SK-N-SH (cell line): ENCODE results near the gene MOV10L1. TPM values are rescaled to one million over a fixed set of nuclear protein-coding genes. Genes with fewer than 3 reads are reported as not detected.

Experiments
- CTCF ChIA-PET: fragments of 300-600, 350-600 bp; formaldehyde crosslinking; extraction: SDS; loops from one replicate; lab custom pipeline; 2021; lab: Yijun Ruan, JAX
- POLR2A ChIA-PET: fragments of 350-600 bp; sonication (Branson Sonifier 250); formaldehyde crosslinking; extraction: SDS; loops from one replicate; lab custom pipeline; 2020; ENCODE audit warnings: antibody characterized with exemption, inconsistent platforms; lab: Yijun Ruan, JAX
- DNase-seq: peaks from one replicate; pipeline ENCODE4 v3.0.0; 2012
- H2AFZ ChIP-seq: fragments of 200-600 bp; sonication (generic); 2 replicates; pipeline ENCODE4 v1.8.1; 2016; ENCODE audit warnings: antibody characterized with exemption, mild to moderate bottlenecking, low read depth
- H3F3A ChIP-seq: fragments of 200-600 bp; sonication (generic); replicated peaks from 2 replicates; pipeline ENCODE3; 2016; ENCODE audit warnings: antibody characterized with exemption, mild to moderate bottlenecking; ENCODE audit not compliant: insufficient read depth
- H3K27ac ChIP-seq, 2 experiments: fragments of 200-500 bp in 1 of 2; fragments of 200-600 bp in 1 of 2; sonication (Bioruptor generic) in 1 of 2; sonication (generic), shearing (Covaris generic) in 1 of 2; 2 replicates each; pipeline versions ENCODE4 v1.5.1 to v1.6.1; 2014 to 2016; ENCODE audit warnings: low read depth in 2 of 2, inconsistent platforms in 1 of 2, low read length in 1 of 2, mild to moderate bottlenecking in 1 of 2, mixed read lengths in 1 of 2
- H3K27me3 ChIP-seq: fragments of 200-600 bp; sonication (generic), shearing (Covaris generic); 2 replicates; pipeline ENCODE4 v1.6.1; 2016; ENCODE audit warnings: mixed run types; ENCODE audit not compliant: insufficient read depth
- H3K36me3 ChIP-seq, 2 experiments: fragments of 200-500 bp in 1 of 2; fragments of 200-600 bp in 1 of 2; sonication (Bioruptor generic) in 1 of 2; sonication (generic) in 1 of 2; replicated peaks in 1 of 2; 2 replicates each; pipeline versions ENCODE3 to v1.5.1; 2014 to 2016; ENCODE audit warnings: low read length in 1 of 2, mild to moderate bottlenecking in 1 of 2; ENCODE audit not compliant: insufficient read depth in 2 of 2, control insufficient read depth in 1 of 2
- H3K4me1 ChIP-seq, 2 experiments: fragments of 200-500 bp in 1 of 2; fragments of 200-600 bp in 1 of 2; sonication (Bioruptor generic) in 1 of 2; sonication (generic), shearing (Covaris generic) in 1 of 2; 2 replicates each; pipeline versions ENCODE4 v1.5.1 to v1.6.1; 2014 to 2016; ENCODE audit warnings: low read depth in 1 of 2, low read length in 1 of 2, mixed run types in 1 of 2; ENCODE audit not compliant: insufficient read depth in 2 of 2, control insufficient read depth in 1 of 2
- H3K4me2 ChIP-seq: fragments of 200-600 bp; sonication (generic), shearing (Covaris generic); 2 replicates; pipeline ENCODE4 v1.6.1; 2017; ENCODE audit warnings: mixed run types
- H3K4me3 ChIP-seq, 2 experiments: fragments of 200-500 bp in 1 of 2; fragments of 200-600 bp in 1 of 2; sonication (Bioruptor generic) in 1 of 2; sonication (generic), shearing (Covaris generic) in 1 of 2; 2 replicates each; pipeline versions ENCODE4 v1.5.1 to v1.8.1; 2014 to 2016; ENCODE audit warnings: low read depth in 2 of 2, inconsistent platforms in 1 of 2, low read length in 1 of 2, mild to moderate bottlenecking in 1 of 2, mixed read lengths in 1 of 2, moderate library complexity in 1 of 2
- H3K79me2 ChIP-seq: fragments of 200-600 bp; sonication (generic); 2 replicates; pipeline ENCODE4 v1.8.1; 2017; ENCODE audit warnings: mild to moderate bottlenecking; ENCODE audit not compliant: insufficient read depth
- H3K9ac ChIP-seq: fragments of 200-600 bp; sonication (generic); 2 replicates; pipeline ENCODE4 v1.6.1; 2017; ENCODE audit warnings: mixed run types
- H3K9me2 ChIP-seq: fragments of 200-600 bp; sonication (generic); 2 replicates; pipeline ENCODE4 v1.6.1; 2017; ENCODE audit warnings: mixed run types
- H3K9me3 ChIP-seq: fragments of 200-600 bp; sonication (generic); 2 replicates; pipeline ENCODE4 v1.6.1; 2017; ENCODE audit warnings: mixed run types, mild to moderate bottlenecking, moderate library complexity
- H4K20me1 ChIP-seq: fragments of 200-600 bp; sonication (generic); 2 replicates; pipeline ENCODE4 v1.6.1; 2017; ENCODE audit warnings: mild to moderate bottlenecking, mixed run types; ENCODE audit not compliant: insufficient read depth
- EP300 ChIP-seq, 2 experiments: IDR thresholded peaks; 2 replicates each; pipeline versions ENCODE4 v1.4.0 to v1.6.1; 2012; ENCODE audit warnings: borderline replicate concordance in 1 of 2, low read depth in 1 of 2, low read length in 1 of 2
- FOXJ3 ChIP-seq: sonication (generic); formaldehyde crosslinking; IDR thresholded peaks from 2 replicates; pipeline ENCODE4 v1.5.1; 2020; ENCODE audit warnings: mild to moderate bottlenecking, missing genetic modification reagents
- FOXM1 ChIP-seq: IDR thresholded peaks from 2 replicates; pipeline ENCODE4 v1.4.0; 2012; ENCODE audit warnings: low read depth, mild to moderate bottlenecking
- GABPA ChIP-seq: IDR thresholded peaks from 2 replicates; pipeline ENCODE4 v1.4.0; 2012; ENCODE audit warnings: low read depth, mild to moderate bottlenecking
- JUND ChIP-seq: IDR thresholded peaks from 2 replicates; pipeline ENCODE4 v1.4.0; 2012
- MXI1 ChIP-seq: IDR thresholded peaks from 2 replicates; pipeline ENCODE4 v1.6.1; 2012; ENCODE audit warnings: mild to moderate bottlenecking, low read depth, low read length, improper control_type of control experiment
- NRF1 ChIP-seq: IDR thresholded peaks from 2 replicates; pipeline ENCODE4 v1.6.1; 2012; ENCODE audit warnings: low read depth, mild to moderate bottlenecking, low read length
- POLR2AphosphoS5 ChIP-seq: IDR thresholded peaks from 2 replicates; pipeline ENCODE4 v1.6.1; 2012; ENCODE audit warnings: low read depth, low read length
- RCOR1 ChIP-seq: fragments of 150-350 bp; IDR thresholded peaks from 2 replicates; pipeline ENCODE4 v1.6.1; 2017; ENCODE audit warnings: antibody characterized with exemption, low read length
- WGBS: methylation state at CpG from one replicate; pipeline ENCODE4 v1.1.6; 2017; ENCODE audit warnings: low lambda C conversion rate; 5-methylcytosine and 5-hydroxymethylcytosine counted together
- polyA plus RNA-seq, 3 experiments: library from polyadenylated mRNA; depleted of rRNA; stranded (reverse); fragments of >200 nt; gene quantifications; 2 replicates each; pipeline ENCODE4 v1.2.3, GENCODE V29; 2012
- TF ChIP-seq, protein P1 (sequence below): IDR thresholded peaks from 2 replicates; pipeline ENCODE4 v1.4.0; 2012; ENCODE audit warnings: low read depth, borderline replicate concordance
- TF ChIP-seq, protein P2 (sequence below): fragments of 200-600 bp; sonication (generic); IDR thresholded peaks from 2 replicates; pipeline ENCODE4 v1.6.1; 2017; ENCODE audit warnings: antibody characterized with exemption, mild to moderate bottlenecking, moderate library complexity
- TF ChIP-seq, protein P3 (sequence below): fragments of 150-350 bp; IDR thresholded peaks from 2 replicates; pipeline ENCODE4 v1.6.1; 2017; ENCODE audit warnings: antibody characterized with exemption, low read length, low read depth, borderline replicate concordance
- TF ChIP-seq, protein P4 (sequence below): IDR thresholded peaks from 2 replicates; pipeline ENCODE4; 2012
- TF ChIP-seq, protein P5 (sequence below): IDR thresholded peaks from 2 replicates; pipeline ENCODE4 v1.4.0; 2012; ENCODE audit warnings: low read depth, borderline replicate concordance

The MOV10L1 gene
- polyA plus RNA-seq, 1 of the 3 experiments (the other 2 are of a cell fraction): 2.1 TPM

DNA sequence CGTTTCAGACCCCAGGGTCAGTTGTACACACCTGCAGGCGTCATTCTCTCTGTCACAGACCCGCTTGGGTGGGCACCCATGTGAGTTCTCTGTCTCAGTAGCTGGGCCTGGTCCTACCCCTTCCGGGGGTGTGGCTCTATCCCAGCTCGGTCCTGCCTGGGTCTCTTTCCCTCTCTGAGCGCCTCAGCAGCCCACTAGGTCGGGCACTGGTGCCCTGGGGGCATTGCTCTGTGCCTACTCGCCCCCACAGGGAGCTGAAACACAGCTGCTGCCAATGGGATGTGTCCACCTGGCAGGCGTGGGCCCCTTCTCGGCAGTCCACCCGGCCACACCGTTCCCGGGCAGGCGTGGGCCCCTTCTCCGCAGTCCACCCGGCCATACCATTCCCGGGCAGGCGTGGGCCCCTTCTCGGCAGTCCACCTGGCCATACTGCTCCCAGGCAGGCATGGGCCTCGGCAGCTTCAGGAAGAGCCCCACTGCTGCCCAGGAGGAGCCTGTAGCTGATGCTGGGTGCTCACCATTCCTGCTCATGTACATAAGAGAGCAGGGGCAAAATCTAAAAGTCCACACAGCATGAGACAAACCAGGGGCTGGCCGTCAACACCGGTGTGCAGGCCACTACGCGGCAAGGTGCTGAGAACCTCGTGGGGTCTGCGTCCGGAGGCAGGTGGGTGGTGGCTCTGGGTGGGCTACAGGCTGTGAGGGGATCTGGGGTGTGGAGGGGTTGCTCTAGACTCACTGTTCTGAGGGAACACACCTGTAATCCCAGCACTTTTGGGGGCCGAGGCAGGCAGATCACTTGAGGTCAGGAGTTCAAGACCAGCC, 16.9 kb upstream of the MOV10L1 start:
- TF ChIP-seq, protein P1, sequence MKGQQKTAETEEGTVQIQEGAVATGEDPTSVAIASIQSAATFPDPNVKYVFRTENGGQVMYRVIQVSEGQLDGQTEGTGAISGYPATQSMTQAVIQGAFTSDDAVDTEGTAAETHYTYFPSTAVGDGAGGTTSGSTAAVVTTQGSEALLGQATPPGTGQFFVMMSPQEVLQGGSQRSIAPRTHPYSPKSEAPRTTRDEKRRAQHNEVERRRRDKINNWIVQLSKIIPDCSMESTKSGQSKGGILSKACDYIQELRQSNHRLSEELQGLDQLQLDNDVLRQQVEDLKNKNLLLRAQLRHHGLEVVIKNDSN: no peak
- TF ChIP-seq POLR2AphosphoS5 (no peak), FOXJ3 (no peak), MXI1 (no peak), JUND (no peak), RCOR1 (no peak), FOXM1 (no peak), EP300 (IDR thresholded peaks at IDR 0.05; ENCODE audit: borderline replicate concordance in 1 of 2, low read depth in 1 of 2, low read length in 1 of 2) (no peak), GABPA (no peak), NRF1 (no peak)
- TF ChIP-seq, protein P2, sequence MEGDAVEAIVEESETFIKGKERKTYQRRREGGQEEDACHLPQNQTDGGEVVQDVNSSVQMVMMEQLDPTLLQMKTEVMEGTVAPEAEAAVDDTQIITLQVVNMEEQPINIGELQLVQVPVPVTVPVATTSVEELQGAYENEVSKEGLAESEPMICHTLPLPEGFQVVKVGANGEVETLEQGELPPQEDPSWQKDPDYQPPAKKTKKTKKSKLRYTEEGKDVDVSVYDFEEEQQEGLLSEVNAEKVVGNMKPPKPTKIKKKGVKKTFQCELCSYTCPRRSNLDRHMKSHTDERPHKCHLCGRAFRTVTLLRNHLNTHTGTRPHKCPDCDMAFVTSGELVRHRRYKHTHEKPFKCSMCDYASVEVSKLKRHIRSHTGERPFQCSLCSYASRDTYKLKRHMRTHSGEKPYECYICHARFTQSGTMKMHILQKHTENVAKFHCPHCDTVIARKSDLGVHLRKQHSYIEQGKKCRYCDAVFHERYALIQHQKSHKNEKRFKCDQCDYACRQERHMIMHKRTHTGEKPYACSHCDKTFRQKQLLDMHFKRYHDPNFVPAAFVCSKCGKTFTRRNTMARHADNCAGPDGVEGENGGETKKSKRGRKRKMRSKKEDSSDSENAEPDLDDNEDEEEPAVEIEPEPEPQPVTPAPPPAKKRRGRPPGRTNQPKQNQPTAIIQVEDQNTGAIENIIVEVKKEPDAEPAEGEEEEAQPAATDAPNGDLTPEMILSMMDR: no peak
- TF ChIP-seq, protein P3, sequence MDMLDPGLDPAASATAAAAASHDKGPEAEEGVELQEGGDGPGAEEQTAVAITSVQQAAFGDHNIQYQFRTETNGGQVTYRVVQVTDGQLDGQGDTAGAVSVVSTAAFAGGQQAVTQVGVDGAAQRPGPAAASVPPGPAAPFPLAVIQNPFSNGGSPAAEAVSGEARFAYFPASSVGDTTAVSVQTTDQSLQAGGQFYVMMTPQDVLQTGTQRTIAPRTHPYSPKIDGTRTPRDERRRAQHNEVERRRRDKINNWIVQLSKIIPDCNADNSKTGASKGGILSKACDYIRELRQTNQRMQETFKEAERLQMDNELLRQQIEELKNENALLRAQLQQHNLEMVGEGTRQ: no peak
- Histone ChIP-seq H3K4me1 (no peaks in the 10 kb centered on the region; a peak in 1 of 4 replicates), H3K4me3 (no peak overlapping the region), H3K9me2 (no peaks in the 10 kb centered on the region), H3K79me2 (no peaks in the 10 kb centered on the region), H3K27me3 (no peaks in the 10 kb centered on the region), H3F3A (no peaks in the 10 kb centered on the region), H3K4me2 (no peak overlapping the region), H3K9ac (no peak overlapping the region), H3K36me3 (no peaks in the 10 kb centered on the region), H3K9me3 (no peaks in the 10 kb centered on the region), H2AFZ (no peak overlapping the region), H4K20me1 (no peaks in the 10 kb centered on the region), H3K27ac (no peak overlapping the region)
- 63% methylated on average over 10 of the region's 28 CpGs for WGBS
- peak; percentile 36 for DNase-seq
- CTCF ChIA-PET: interaction anchor here (1.0 to 1.4 kb wide), 2 partner anchors 9 to 42 kb away, joined by 3 to 5 read pairs; no protein-coding TSS in a partner anchor
- POLR2A ChIA-PET: no interaction called here

DNA sequence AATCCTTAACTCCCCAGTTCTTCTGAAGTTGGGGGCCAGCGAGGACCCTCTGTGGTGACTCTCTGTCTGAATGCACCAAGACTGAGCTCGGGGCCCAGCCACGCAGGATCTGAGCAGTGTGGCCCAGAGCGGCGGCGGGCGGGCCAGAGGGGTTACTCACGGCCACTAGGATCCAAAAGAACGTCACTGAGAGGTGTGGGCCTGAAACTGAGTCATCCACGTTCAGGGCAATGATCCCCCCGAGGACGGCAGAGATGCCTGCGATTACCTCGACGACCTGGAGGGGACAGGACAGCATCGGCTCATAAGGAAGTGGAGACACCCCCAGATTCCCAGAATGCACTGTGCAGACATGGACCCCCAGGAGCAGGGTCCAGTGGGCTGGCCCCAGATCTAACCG, 15.8 kb upstream of the MOV10L1 start:
- DNase-seq: peak; percentile 43
- ChIA-PET POLR2A (no interaction called here), CTCF (interaction anchor here (1.8 kb wide), 1 partner anchor 9 kb away, joined by 5 read pairs; no protein-coding TSS in a partner anchor)
- Histone ChIP-seq H3K4me3 (no peak overlapping the region), H3K27me3 (no peaks in the 10 kb centered on the region), H4K20me1 (no peaks in the 10 kb centered on the region), H3K9me2 (no peaks in the 10 kb centered on the region), H3K9me3 (no peaks in the 10 kb centered on the region), H3K27ac (no peak overlapping the region), H3K9ac (no peak overlapping the region), H3K36me3 (no peaks in the 10 kb centered on the region), H2AFZ (no peak overlapping the region), H3K4me1 (no peaks in the 10 kb centered on the region; a peak in 1 of 4 replicates), H3K4me2 (no peak overlapping the region), H3K79me2 (no peaks in the 10 kb centered on the region), H3F3A (no peaks in the 10 kb centered on the region)
- 52% methylated on average over 3 of the region's 17 CpGs for whole genome bisulfite sequencing
- TF ChIP-seq, protein P4, sequence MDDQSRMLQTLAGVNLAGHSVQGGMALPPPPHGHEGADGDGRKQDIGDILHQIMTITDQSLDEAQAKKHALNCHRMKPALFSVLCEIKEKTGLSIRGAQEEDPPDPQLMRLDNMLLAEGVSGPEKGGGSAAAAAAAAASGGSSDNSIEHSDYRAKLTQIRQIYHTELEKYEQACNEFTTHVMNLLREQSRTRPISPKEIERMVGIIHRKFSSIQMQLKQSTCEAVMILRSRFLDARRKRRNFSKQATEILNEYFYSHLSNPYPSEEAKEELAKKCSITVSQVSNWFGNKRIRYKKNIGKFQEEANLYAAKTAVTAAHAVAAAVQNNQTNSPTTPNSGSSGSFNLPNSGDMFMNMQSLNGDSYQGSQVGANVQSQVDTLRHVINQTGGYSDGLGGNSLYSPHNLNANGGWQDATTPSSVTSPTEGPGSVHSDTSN: no peak
- TF ChIP-seq, protein P2: no peak
- TF ChIP-seq, protein P5, sequence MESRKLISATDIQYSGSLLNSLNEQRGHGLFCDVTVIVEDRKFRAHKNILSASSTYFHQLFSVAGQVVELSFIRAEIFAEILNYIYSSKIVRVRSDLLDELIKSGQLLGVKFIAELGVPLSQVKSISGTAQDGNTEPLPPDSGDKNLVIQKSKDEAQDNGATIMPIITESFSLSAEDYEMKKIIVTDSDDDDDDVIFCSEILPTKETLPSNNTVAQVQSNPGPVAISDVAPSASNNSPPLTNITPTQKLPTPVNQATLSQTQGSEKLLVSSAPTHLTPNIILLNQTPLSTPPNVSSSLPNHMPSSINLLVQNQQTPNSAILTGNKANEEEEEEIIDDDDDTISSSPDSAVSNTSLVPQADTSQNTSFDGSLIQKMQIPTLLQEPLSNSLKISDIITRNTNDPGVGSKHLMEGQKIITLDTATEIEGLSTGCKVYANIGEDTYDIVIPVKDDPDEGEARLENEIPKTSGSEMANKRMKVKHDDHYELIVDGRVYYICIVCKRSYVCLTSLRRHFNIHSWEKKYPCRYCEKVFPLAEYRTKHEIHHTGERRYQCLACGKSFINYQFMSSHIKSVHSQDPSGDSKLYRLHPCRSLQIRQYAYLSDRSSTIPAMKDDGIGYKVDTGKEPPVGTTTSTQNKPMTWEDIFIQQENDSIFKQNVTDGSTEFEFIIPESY: no peak
- no peak for TF ChIP-seq POLR2AphosphoS5
